Duodenal mucosa (tissue), 2 donors: ENCODE results near the gene PINLYP.
A peak's percentile ranks its signal among the peaks of the same experiment; 100 is the strongest.
"Not testable (repeated sequence)": the region's sequence is repeated elsewhere in the genome, so short reads cannot be mapped to it uniquely, and the experiment has no call there.

Source experiments
- H3K27ac ChIP-seq: one replicate; pipeline ENCODE4 v1.7.0; 2013; ENCODE audit warnings: low read depth, low read length
- H3K27me3 ChIP-seq, 2 donors: one replicate each; pipeline ENCODE4 v1.7.0; 2013; ENCODE audit warnings: low read length in 2 of 2, control low read depth in 1 of 2; ENCODE audit not compliant: insufficient read depth in 2 of 2, control insufficient read depth in 1 of 2
- H3K36me3 ChIP-seq, 2 donors: one replicate each; pipeline ENCODE4 v1.7.0; 2013; ENCODE audit warnings: low read length in 2 of 2, control low read depth in 1 of 2; ENCODE audit not compliant: insufficient read depth in 2 of 2, control insufficient read depth in 1 of 2
- H3K4me1 ChIP-seq, 2 donors: one replicate each; pipeline ENCODE4 v1.7.0; 2013; ENCODE audit warnings: low read length in 2 of 2, control low read depth in 1 of 2; ENCODE audit not compliant: insufficient read depth in 2 of 2, control insufficient read depth in 1 of 2
- H3K4me3 ChIP-seq, 2 donors: one replicate each; pipeline ENCODE4 v1.7.0; 2013; ENCODE audit warnings: low read length in 2 of 2, low read depth in 1 of 2
- H3K9ac ChIP-seq, 2 donors: one replicate each; pipeline ENCODE4 v1.7.0; 2013; ENCODE audit warnings: low read length in 2 of 2, low read depth in 1 of 2
- H3K9me3 ChIP-seq, 2 donors: one replicate each; pipeline ENCODE4 v1.7.0; 2013; ENCODE audit warnings: low read length in 2 of 2, control low read depth in 1 of 2; ENCODE audit not compliant: control insufficient read depth in 1 of 2

PINLYP gene

DNA sequence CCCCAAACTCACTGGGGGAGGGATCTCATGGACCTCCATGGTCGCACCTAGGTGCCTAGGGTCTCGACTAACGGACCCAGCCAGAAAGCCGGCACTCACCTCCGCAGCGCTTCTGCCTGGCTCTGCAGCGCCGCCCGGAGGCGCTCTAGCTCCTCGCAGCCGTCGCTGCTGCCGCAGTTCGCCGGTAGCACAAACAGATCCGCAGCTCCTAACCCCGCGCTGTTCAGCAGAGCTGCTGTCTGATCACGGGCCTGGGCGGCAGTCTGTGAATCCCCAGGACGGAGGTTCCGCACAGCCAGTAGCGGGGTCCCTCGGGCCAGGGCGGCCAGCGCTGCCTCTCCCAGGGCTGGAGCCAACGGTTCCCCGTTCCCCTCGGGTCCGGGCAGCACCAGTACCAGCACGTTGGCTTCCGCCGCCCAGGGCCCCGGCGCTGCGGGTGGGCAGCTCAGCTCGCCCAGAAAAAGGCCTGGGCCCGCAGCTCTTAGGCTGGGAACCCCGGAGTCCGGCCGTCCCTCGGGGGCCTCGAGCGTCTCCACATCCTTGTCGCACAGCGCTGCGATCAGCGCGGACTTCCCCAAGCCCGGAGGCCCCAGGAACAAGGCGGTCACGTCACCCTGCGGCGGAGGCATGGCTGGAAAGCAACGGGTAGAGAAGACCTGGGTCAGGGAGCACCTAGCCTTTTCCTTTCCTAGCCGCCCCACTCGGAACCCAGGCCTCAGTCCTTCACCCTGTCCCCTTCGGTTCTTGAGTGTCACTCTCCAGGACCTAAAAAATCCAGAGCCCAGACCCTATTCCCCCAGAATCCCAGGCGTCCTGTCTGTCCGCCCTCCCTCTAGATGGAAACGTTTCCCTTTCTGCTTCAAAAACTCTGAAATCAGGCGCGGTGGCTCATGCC lies 19.4 kb downstream of the PINLYP start:
- Histone ChIP-seq H3K9ac (peak overlapping the region; percentile 93 to 95), H3K27ac (peak overlapping the region; percentile 91), H3K27me3 (no peaks in the 10 kb centered on the region), H3K9me3 (no peaks in the 10 kb centered on the region), H3K4me1 (peaks cover 28 to 32% of the 10 kb centered on the region in 2 donors), H3K36me3 (peaks cover 7 to 29% of the 10 kb centered on the region in 2 donors), H3K4me3 (peak overlapping the region; percentile 79)

DNA sequence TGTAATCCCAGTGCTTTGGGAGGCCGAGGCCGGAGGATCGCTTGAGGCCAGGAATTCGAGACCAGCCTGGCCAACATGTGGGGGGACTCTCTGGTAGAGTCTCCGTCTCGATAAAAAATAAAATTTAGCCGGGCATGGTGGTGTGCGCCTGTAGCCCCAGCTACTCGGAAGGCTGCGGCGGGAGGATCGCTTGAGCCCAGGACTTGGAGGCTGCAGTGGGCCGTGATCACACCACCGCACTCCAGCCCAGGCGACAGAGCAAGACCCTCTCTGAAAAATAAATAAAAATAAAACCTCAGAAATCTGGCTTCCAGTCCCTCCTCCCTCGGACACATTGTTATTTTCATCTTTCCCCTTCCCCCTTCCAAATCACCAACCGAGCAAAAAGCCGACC lies 20.0 kb downstream of the PINLYP start:
- H3K4me3 ChIP-seq = peak overlapping the region; percentile 79
- H3K9me3 ChIP-seq = no peaks in the 10 kb centered on the region
- H3K27ac ChIP-seq = peak overlapping the region; percentile 91
- H3K4me1 ChIP-seq = peaks cover 28 to 32% of the 10 kb centered on the region in 2 donors
- H3K9ac ChIP-seq = peak overlapping the region; percentile 93 to 95
- H3K27me3 ChIP-seq = no peaks in the 10 kb centered on the region
- peaks cover 12 to 34% of the 10 kb centered on the region in 2 donors for H3K36me3 ChIP-seq

DNA sequence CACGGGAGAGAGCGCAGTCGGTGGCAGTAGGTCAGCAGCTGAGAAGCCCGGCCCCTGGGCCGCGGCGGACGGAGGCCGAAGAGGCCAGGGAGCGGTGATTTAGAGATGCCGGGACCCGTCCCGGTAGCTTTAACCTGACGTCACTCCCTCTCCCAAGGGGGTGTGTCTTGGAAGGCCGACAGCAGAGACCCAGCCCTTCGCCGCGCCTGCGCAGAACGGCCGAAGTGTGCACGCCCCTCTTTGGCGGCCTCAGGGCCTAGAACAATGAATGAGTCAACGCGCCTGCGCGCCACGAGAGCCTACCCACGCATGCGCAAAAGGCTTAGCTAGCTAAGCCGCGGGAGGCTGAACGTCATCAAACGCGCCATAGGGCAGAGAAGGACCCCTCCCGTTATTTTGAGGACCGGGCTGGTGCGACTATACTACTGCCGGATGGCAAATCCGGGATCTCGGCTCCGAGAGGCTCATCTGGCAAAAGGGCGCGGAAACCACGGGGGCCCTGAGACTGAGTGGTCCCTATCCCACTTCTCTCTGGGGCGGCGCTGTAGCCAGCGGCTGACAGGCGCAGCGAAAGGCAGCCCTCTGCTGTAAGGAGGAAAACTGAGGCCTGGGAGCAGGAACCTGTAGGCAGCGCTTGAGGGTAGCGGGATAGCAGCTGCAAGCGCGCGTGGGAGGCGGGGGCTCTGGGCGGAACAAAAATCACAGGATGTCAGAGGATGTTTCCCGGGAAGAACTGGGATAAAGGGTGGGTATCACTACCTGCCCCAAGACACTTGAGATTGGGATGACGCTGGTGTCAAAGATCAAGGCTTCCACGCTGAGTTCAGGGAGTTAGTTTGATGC lies 20.6 kb downstream of the PINLYP start, which contains the start of the genes IRGQ and ZNF576:
TSS of gene IRGQ (minus strand) at position 136 of the 843 bp plus-strand sequence. CDS start 796 bp downstream, outside the sequence.
TSS of gene ZNF576 (plus strand) at position 597 of the 843 bp plus-strand sequence. CDS start 514 bp downstream, outside the sequence.
- Histone ChIP-seq H3K9me3 (no peaks in the 10 kb centered on the region), H3K36me3 (peaks cover 12 to 40% of the 10 kb centered on the region in 2 donors), H3K27ac (peak within 1 kb of the TSS; percentile 91), H3K9ac (peak within 1 kb of the TSS; percentile 93 to 95), H3K27me3 (no peaks in the 10 kb centered on the region), H3K4me1 (peaks cover 28 to 32% of the 10 kb centered on the region in 2 donors), H3K4me3 (peak within 1 kb of the TSS; percentile 81 to 99)

DNA sequence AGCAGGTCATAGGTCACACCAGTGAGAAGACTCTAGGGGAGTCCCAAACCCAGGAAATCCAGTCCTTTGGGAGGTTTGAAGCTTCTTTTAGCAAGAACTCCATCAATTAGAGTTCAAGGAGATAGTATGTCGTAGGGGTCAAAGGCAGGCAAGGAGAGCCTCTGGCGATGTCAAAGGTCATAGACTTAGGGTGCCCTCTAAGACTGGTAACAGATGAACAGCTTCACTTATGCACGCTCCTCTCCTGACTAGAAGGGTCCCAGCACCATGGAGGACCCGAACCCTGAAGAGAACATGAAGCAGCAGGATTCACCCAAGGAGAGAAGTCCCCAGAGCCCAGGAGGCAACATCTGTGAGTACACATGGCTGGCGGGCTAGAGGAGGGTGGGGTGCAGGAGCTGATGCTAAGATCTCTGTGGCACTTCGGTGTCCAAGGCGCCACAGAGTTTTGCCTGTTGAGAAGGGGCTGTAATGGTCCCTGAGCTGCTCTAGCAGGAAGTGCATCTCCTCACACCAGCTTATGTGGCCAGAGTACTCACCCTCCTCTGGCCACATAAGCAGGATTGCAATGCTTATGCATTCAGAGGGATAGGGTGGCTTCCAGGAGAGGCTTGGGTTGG lies 21.4 kb downstream of the PINLYP start:
- no peaks in the 10 kb centered on the region for H3K27me3 ChIP-seq
- no peak overlapping the region for H3K27ac ChIP-seq
- peak overlapping the region; percentile 81 to 99 for H3K4me3 ChIP-seq
- H3K36me3 ChIP-seq = peaks cover 12 to 45% of the 10 kb centered on the region in 2 donors
- peak overlapping the region; percentile 84 to 93 for H3K9ac ChIP-seq
- no peaks in the 10 kb centered on the region for H3K9me3 ChIP-seq
- H3K4me1 ChIP-seq = peaks cover 28 to 32% of the 10 kb centered on the region in 2 donors

DNA sequence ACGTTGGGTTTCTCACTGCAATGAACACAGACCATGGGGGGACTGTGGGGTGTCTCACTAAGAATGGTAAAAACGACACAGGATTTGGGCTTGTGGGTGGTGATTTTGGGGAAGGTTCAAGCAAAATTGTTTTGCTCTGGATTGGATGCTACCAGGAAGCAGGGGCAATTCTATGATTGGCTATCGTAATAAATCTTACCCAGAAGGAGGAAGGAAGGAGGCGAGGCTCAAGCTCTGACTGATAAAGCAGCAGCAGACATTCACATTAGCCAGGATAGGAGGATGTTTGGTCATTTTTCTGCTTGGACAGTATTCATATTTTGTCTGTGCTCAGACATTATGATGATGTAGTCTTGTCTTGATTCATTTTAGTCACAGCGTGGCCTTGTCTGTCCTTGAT lies 22.3 kb downstream of the PINLYP start:
- peaks cover 28 to 32% of the 10 kb centered on the region in 2 donors for H3K4me1 ChIP-seq

DNA sequence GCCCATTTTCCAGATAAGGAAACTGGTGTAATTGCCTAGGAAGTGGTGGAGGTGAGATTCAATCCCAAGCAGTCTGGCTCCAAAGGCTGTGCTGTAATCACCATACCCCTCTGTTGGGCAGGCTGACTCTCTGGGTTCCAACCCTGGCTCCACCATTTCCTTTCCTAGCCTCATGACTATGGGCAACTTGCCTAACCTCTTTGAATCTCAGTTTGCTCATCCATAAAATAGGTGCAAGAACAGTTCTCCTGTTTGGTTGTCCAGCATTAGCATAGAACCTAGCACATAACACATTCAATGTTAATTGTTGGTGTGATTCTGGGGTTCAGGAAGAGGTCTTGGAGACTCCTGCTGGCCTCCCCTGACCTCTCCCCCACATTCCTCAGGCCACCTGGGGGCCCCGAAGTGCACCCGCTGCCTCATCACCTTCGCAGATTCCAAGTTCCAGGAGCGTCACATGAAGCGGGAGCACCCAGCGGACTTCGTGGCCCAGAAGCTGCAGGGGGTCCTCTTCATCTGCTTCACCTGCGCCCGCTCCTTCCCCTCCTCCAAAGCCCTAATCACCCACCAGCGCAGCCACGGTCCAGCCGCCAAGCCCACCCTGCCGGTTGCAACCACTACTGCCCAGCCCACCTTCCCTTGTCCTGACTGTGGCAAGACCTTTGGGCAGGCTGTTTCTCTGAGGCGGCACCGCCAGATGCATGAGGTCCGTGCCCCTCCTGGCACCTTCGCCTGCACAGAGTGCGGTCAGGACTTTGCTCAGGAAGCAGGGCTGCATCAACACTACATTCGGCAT lies 23.0 kb downstream of the PINLYP start:
- no peaks in the 10 kb centered on the region for H3K27me3 ChIP-seq
- no peak overlapping the region for H3K9ac ChIP-seq
- H3K36me3 ChIP-seq = peaks cover 5 to 34% of the 10 kb centered on the region in 2 donors
- H3K9me3 ChIP-seq = no peaks in the 10 kb centered on the region
- H3K27ac ChIP-seq = no peak overlapping the region
- H3K4me3 ChIP-seq = no peak overlapping the region
- peaks cover 24 to 32% of the 10 kb centered on the region in 2 donors for H3K4me1 ChIP-seq

More for the DNA sequence above, 22.3 kb downstream of the PINLYP start:
- H3K9me3 ChIP-seq = no peaks in the 10 kb centered on the region
- no peak overlapping the region for H3K27ac ChIP-seq
- H3K9ac ChIP-seq = no peak overlapping the region
- no peaks in the 10 kb centered on the region for H3K27me3 ChIP-seq
- H3K36me3 ChIP-seq = peaks cover 8 to 39% of the 10 kb centered on the region in 2 donors
- H3K4me3 ChIP-seq = peak overlapping the region; percentile 81 to 99

DNA sequence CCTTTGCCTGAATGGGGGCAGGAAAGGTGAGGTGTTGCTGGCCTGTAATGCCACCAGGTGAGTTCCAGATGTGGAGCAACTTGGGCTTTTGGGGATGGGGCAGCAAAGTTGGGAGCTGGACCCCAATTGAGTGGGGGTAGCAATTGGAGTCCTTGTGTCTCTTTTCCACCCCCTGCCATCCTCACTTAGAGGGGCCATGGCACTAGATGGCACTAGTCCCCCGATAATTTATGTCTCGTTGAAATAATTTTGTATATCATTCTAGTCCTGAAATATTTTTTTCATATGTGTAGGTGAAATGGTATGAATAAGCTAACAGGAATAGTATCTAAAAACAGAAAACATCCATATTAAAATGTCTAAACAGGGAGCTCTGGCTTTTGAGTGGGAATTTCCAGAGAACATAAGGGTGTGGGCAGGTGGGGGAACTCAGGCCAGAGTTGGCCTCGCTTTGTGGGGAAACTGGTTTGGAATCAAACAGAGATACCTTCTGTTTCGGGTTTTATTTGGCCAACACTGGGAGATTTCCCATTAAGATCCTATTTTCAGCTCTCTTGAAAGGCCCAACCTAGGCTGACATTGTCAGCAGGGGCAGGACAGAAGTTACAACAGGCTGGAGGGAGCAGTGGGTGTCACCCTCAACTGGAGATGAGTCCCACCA lies 24.2 kb downstream of the PINLYP start:
- peaks cover 17 to 23% of the 10 kb centered on the region in 2 donors for H3K4me1 ChIP-seq
- no peaks in the 10 kb centered on the region for H3K9me3 ChIP-seq
- H3K36me3 ChIP-seq = peaks cover 5 to 34% of the 10 kb centered on the region in 2 donors
- H3K9ac ChIP-seq = no peak overlapping the region
- no peak overlapping the region for H3K27ac ChIP-seq
- no peak overlapping the region for H3K4me3 ChIP-seq
- H3K27me3 ChIP-seq = no peaks in the 10 kb centered on the region

DNA sequence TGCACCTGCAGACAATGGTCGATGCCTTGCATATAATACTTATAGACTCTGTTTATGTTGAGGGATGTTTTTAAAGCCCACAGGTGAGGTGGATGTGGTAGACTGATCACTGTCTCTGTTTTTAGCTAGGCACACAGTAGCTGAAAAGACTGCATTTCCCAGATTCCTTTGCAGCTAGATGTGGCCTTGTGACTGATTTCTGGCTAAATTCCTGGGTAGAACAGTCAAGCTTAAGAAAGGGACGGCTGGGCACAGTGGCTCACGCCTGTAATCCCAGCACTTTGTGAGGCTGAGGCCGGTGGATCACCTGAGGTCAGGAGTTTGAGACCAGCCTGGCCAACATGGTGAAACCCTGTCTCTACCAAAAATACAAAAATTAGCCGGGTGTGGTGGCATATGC lies 24.7 kb downstream of the PINLYP start:
- H3K4me3 ChIP-seq, H3K9me3 ChIP-seq, H3K27me3 ChIP-seq, H3K9ac ChIP-seq, H3K27ac ChIP-seq: not testable (repeated sequence)
- peaks cover 17% of the 10 kb centered on the region in 2 donors for H3K4me1 ChIP-seq
- H3K36me3 ChIP-seq = peaks cover 5 to 34% of the 10 kb centered on the region in 2 donors
